HL-60 (cell line): Measurements from ENCODE around the gene SH2B2.
A peak's percentile ranks its signal among the peaks of the same experiment; 100 is the strongest.

Source experiments
- DNase-seq, 2 experiments: peaks; one replicate each; pipeline ENCODE4 v3.0.0-alpha.2; 2010 to 2020; ENCODE audit warnings: low read depth in 1 of 2, low spot score in 1 of 2
- H3K27ac ChIP-seq: fragments of 250-450 bp; sonication (Bioruptor Pico); replicated peaks from 2 replicates; pipeline ENCODE4 v1.5.1; 2020; ENCODE audit warnings: mild to moderate bottlenecking, moderate library complexity
- H3K27me3 ChIP-seq: fragments of 250-450 bp; sonication (Bioruptor Pico); 2 replicates; pipeline ENCODE4 v1.5.1; 2021; ENCODE audit warnings: mild to moderate bottlenecking, moderate library complexity; ENCODE audit not compliant: insufficient read depth, poor library complexity, severe bottlenecking
- H3K4me3 ChIP-seq: replicated peaks from 2 replicates; pipeline ENCODE4 v1.5.1; 2011; ENCODE audit warnings: mild to moderate bottlenecking, control low read depth, low read length; ENCODE audit not compliant: insufficient read depth
- GABPA ChIP-seq: IDR thresholded peaks from 2 replicates; pipeline ENCODE4 v1.6.1; 2012; ENCODE audit warnings: low read depth
- POLR2AphosphoS5 ChIP-seq: IDR thresholded peaks from 2 replicates; pipeline ENCODE4 v1.6.1; 2012; ENCODE audit warnings: low read depth
- SPI1 ChIP-seq: IDR thresholded peaks from 2 replicates; pipeline ENCODE4 v1.6.1; 2012; ENCODE audit warnings: low read depth, mild to moderate bottlenecking, borderline replicate concordance
- TF ChIP-seq, protein P1 (sequence below): IDR thresholded peaks from one replicate; pipeline ENCODE4 v1.5.1; 2011; ENCODE audit warnings: low read length, control low read depth, inconsistent platforms; ENCODE audit not compliant: insufficient read depth
- TF ChIP-seq, protein P2 (sequence below): IDR thresholded peaks from 2 replicates; pipeline ENCODE4 v1.6.1; 2012; ENCODE audit warnings: low read depth; ENCODE audit not compliant: insufficient replicate concordance

Gene SH2B2

GRCh38 chr7:102305414-102306268 is 19.0 kb downstream of the SH2B2 start:
- TF ChIP-seq, protein P1, sequence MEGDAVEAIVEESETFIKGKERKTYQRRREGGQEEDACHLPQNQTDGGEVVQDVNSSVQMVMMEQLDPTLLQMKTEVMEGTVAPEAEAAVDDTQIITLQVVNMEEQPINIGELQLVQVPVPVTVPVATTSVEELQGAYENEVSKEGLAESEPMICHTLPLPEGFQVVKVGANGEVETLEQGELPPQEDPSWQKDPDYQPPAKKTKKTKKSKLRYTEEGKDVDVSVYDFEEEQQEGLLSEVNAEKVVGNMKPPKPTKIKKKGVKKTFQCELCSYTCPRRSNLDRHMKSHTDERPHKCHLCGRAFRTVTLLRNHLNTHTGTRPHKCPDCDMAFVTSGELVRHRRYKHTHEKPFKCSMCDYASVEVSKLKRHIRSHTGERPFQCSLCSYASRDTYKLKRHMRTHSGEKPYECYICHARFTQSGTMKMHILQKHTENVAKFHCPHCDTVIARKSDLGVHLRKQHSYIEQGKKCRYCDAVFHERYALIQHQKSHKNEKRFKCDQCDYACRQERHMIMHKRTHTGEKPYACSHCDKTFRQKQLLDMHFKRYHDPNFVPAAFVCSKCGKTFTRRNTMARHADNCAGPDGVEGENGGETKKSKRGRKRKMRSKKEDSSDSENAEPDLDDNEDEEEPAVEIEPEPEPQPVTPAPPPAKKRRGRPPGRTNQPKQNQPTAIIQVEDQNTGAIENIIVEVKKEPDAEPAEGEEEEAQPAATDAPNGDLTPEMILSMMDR: no peak
- TF ChIP-seq SPI1 (no peak), GABPA (no peak), POLR2AphosphoS5 (no peak)
- TF ChIP-seq, protein P2, sequence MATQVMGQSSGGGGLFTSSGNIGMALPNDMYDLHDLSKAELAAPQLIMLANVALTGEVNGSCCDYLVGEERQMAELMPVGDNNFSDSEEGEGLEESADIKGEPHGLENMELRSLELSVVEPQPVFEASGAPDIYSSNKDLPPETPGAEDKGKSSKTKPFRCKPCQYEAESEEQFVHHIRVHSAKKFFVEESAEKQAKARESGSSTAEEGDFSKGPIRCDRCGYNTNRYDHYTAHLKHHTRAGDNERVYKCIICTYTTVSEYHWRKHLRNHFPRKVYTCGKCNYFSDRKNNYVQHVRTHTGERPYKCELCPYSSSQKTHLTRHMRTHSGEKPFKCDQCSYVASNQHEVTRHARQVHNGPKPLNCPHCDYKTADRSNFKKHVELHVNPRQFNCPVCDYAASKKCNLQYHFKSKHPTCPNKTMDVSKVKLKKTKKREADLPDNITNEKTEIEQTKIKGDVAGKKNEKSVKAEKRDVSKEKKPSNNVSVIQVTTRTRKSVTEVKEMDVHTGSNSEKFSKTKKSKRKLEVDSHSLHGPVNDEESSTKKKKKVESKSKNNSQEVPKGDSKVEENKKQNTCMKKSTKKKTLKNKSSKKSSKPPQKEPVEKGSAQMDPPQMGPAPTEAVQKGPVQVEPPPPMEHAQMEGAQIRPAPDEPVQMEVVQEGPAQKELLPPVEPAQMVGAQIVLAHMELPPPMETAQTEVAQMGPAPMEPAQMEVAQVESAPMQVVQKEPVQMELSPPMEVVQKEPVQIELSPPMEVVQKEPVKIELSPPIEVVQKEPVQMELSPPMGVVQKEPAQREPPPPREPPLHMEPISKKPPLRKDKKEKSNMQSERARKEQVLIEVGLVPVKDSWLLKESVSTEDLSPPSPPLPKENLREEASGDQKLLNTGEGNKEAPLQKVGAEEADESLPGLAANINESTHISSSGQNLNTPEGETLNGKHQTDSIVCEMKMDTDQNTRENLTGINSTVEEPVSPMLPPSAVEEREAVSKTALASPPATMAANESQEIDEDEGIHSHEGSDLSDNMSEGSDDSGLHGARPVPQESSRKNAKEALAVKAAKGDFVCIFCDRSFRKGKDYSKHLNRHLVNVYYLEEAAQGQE: no peak
- no peaks in the 10 kb centered on the region for H3K27me3 ChIP-seq
- no peak overlapping the region for H3K4me3 ChIP-seq
- no peak overlapping the region for H3K27ac ChIP-seq
- no peak for DNase-seq

GRCh38 chr7:102306916-102307677 is 20.4 kb downstream of the SH2B2 start:
- Histone ChIP-seq H3K27ac (0 out of 2 replicates have a peak overlapping the region, but pooled peaks have one; percentile 12), H3K27me3 (no peaks in the 10 kb centered on the region), H3K4me3 (no peak overlapping the region)
- no peak for TF ChIP-seq POLR2AphosphoS5
- TF ChIP-seq, protein P2: no peak
- no peak for TF ChIP-seq GABPA
- no peak for TF ChIP-seq SPI1
- TF ChIP-seq, protein P1: no peak
- DNase-seq: peak in 1 of 2 experiments; percentile 45

GRCh38 chr7:102310414-102310815 is 23.7 kb downstream of the SH2B2 start:
- no peak for TF ChIP-seq GABPA
- TF ChIP-seq SPI1: no peak
- TF ChIP-seq POLR2AphosphoS5: no peak
- TF ChIP-seq, protein P1: no peak
- TF ChIP-seq, protein P2: no peak
- no peak overlapping the region for H3K4me3 ChIP-seq
- no peak for DNase-seq
- H3K27me3 ChIP-seq: no peaks in the 10 kb centered on the region
- no peak overlapping the region for H3K27ac ChIP-seq
